Measurements from ENCODE around the gene FAM209B. TPM values are rescaled to one million over a fixed set of nuclear protein-coding genes. Genes with fewer than 3 reads are reported as not detected.

The FAM209B gene
- total RNA-seq, 1 donor from 2014 or later, result not detected

Other genes starting within 250 kb of the FAM209B start
- 51.9 and 56.0 TPM in 2 replicates for gene FAM210B, start 174.3 kb upstream of the FAM209B start, total RNA-seq
- gene AURKA, start 141.0 kb upstream of the FAM209B start, total RNA-seq, result 32.9 and 80.7 TPM in 2 replicates
- gene CSTF1, start 140.6 kb upstream of the FAM209B start, total RNA-seq, result 29.7 and 39.7 TPM in 2 replicates
- gene CASS4, start 121.0 kb upstream of the FAM209B start, total RNA-seq, result 0.07 TPM in 1 of 2 replicates, not detected in the other
- 101 and 106 TPM in 2 replicates for gene RTF2, start 64.6 kb upstream of the FAM209B start, total RNA-seq
- not detected in 2 replicates for gene FAM209A, start 8.5 kb upstream of the FAM209B start, total RNA-seq
- not detected in 2 replicates for gene TFAP2C, start 96.1 kb downstream of the FAM209B start, total RNA-seq

Data from pulmonary artery endothelial cell (primary cell).